SK-N-SH treated with all-trans-retinoic acid at 6 μM for 48 hours (cell line): ENCODE results near the gene BLM.

Experiments used
- ATAC-seq: fragments of 200-7000 bp; cut with Tn5 transposase; 3 replicates; pipeline ENCODE4 v1.9.1; 2020; ENCODE audit warnings: mild to moderate bottlenecking, moderate library complexity
- ARNTL ChIP-seq: fragments of 450-650 bp; formaldehyde crosslinking; IDR thresholded peaks from 2 replicates; pipeline ENCODE4 v1.5.0; 2020; ENCODE audit warnings: low read depth, mild to moderate bottlenecking, moderate library complexity, borderline replicate concordance
- BACH2 ChIP-seq: fragments of 250-450 bp; sonication (Bioruptor Pico); IDR thresholded peaks from 2 replicates; pipeline ENCODE4 v1.9.0; 2021; ENCODE audit warnings: mild to moderate bottlenecking, borderline replicate concordance
- CREB5 ChIP-seq: fragments of 250-450 bp; sonication (Bioruptor Pico); IDR thresholded peaks from 2 replicates; pipeline ENCODE4 v1.5.1; 2020; ENCODE audit warnings: low read depth, mild to moderate bottlenecking, moderate library complexity
- CSDC2 ChIP-seq: fragments of 250-450 bp; sonication (Bioruptor Pico); IDR thresholded peaks from 2 replicates; pipeline ENCODE4 v1.5.0; 2020; ENCODE audit warnings: mild to moderate bottlenecking, moderate library complexity
- CSRNP3 ChIP-seq: fragments of 250-450 bp; sonication (Bioruptor Pico); IDR thresholded peaks from 2 replicates; pipeline ENCODE4 v1.5.1; 2021; ENCODE audit warnings: mild to moderate bottlenecking, moderate library complexity
- ESRRG ChIP-seq: fragments of 250-450 bp; sonication (Bioruptor Pico); IDR thresholded peaks from 2 replicates; pipeline ENCODE4 v1.6.1; 2021; ENCODE audit warnings: mild to moderate bottlenecking
- GLIS3 ChIP-seq: fragments of 250-450 bp; sonication (Bioruptor Pico); IDR thresholded peaks from 2 replicates; pipeline ENCODE4 v1.5.0; 2020; ENCODE audit warnings: mild to moderate bottlenecking, moderate library complexity
- OSR1 ChIP-seq: fragments of 250-450 bp; sonication (Bioruptor Pico); IDR thresholded peaks from 2 replicates; pipeline ENCODE4 v1.8.0; 2022; ENCODE audit warnings: moderate library complexity, mild to moderate bottlenecking, inconsistent platforms
- PATZ1 ChIP-seq: fragments of 250-450 bp; sonication (Bioruptor Pico); IDR thresholded peaks from 2 replicates; pipeline ENCODE4 v1.8.0; 2020; ENCODE audit warnings: mild to moderate bottlenecking, moderate library complexity, borderline replicate concordance
- POU6F1 ChIP-seq: fragments of 250-450 bp; sonication (Bioruptor Pico); IDR thresholded peaks from 2 replicates; pipeline ENCODE4 v1.8.0; 2021; ENCODE audit warnings: low read depth, mild to moderate bottlenecking, moderate library complexity, borderline replicate concordance
- PPARA ChIP-seq: fragments of 250-450 bp; sonication (Bioruptor Pico); IDR thresholded peaks from 2 replicates; pipeline ENCODE4 v1.5.0; 2020; ENCODE audit warnings: mild to moderate bottlenecking, borderline replicate concordance
- RARB ChIP-seq: fragments of 250-450 bp; sonication (Bioruptor Pico); IDR thresholded peaks from 2 replicates; pipeline ENCODE4 v1.8.0; 2021; ENCODE audit warnings: mild to moderate bottlenecking, moderate library complexity
- SNAI2 ChIP-seq: fragments of 250-450 bp; sonication (Bioruptor Pico); IDR thresholded peaks from 2 replicates; pipeline ENCODE4 v1.5.0; 2020; ENCODE audit warnings: mild to moderate bottlenecking, moderate library complexity
- TCF4 ChIP-seq: fragments of 250-450 bp; sonication (Bioruptor Pico); IDR thresholded peaks from 2 replicates; pipeline ENCODE4 v1.8.0; 2021; ENCODE audit warnings: mild to moderate bottlenecking, moderate library complexity, borderline replicate concordance
- TOX ChIP-seq: fragments of 250-450 bp; sonication (Bioruptor Pico); IDR thresholded peaks from 2 replicates; pipeline ENCODE4 v1.8.0; 2021; ENCODE audit warnings: mild to moderate bottlenecking, moderate library complexity, borderline replicate concordance
- TSHZ2 ChIP-seq: fragments of 250-450 bp; sonication (Bioruptor Pico); IDR thresholded peaks from 2 replicates; pipeline ENCODE4 v1.5.0; 2020; ENCODE audit warnings: mild to moderate bottlenecking, moderate library complexity
- ZC3H10 ChIP-seq: fragments of 250-450 bp; sonication (Bioruptor Pico); IDR thresholded peaks from 2 replicates; pipeline ENCODE4 v1.5.1; 2021; ENCODE audit warnings: mild to moderate bottlenecking, moderate library complexity
- ZFP3 ChIP-seq: fragments of 250-450 bp; sonication (Bioruptor Pico); IDR thresholded peaks from 2 replicates; pipeline ENCODE4 v1.5.0; 2020; ENCODE audit warnings: mild to moderate bottlenecking, moderate library complexity
- ZFP30 ChIP-seq: fragments of 450-650 bp; formaldehyde crosslinking; IDR thresholded peaks from 2 replicates; pipeline ENCODE4 v1.5.0; 2022; ENCODE audit warnings: mild to moderate bottlenecking, moderate library complexity
- ZNF565 ChIP-seq: fragments of 450-650 bp; formaldehyde crosslinking; conservative IDR thresholded peaks from 2 replicates; pipeline ENCODE4 v1.5.0; 2020; ENCODE audit warnings: low read depth, mild to moderate bottlenecking, moderate library complexity
- ZNF70 ChIP-seq: fragments of 450-650 bp; formaldehyde crosslinking; IDR thresholded peaks from 2 replicates; pipeline ENCODE4 v1.5.0; 2020; ENCODE audit warnings: mild to moderate bottlenecking, moderate library complexity
- ZNF8 ChIP-seq: fragments of 450-650 bp; formaldehyde crosslinking; IDR thresholded peaks from 2 replicates; pipeline ENCODE4 v1.5.0; 2020; ENCODE audit warnings: mild to moderate bottlenecking, moderate library complexity

BLM gene

GRCh38 chr15:90799639-90800170, 82.6 kb downstream of the BLM start:
- no peak for TF ChIP-seq ESRRG (CRISPR knock-in tag)
- TF ChIP-seq TCF4 (CRISPR knock-in tag), result no peak
- TF ChIP-seq ZNF8 (CRISPR knock-in tag), result no peak
- TF ChIP-seq ZFP3 (CRISPR knock-in tag), result 0 out of 2 replicates have a peak, but pooled peaks have one; percentile 25
- TF ChIP-seq ZC3H10 (CRISPR knock-in tag), result no peak
- TF ChIP-seq ZNF565, result no peak
- no peak for TF ChIP-seq CREB5 (CRISPR knock-in tag)
- TF ChIP-seq SNAI2 (CRISPR knock-in tag), result no peak
- peak; percentile 69 for TF ChIP-seq ZNF70
- TF ChIP-seq PPARA, result no peak
- no peak for TF ChIP-seq OSR1 (CRISPR knock-in tag)
- no peak for ATAC-seq

GRCh38 chr15:90801803-90802202, 84.7 kb downstream of the BLM start:
- TF ChIP-seq CSDC2 (CRISPR knock-in tag) (no peak), BACH2 (no peak), ESRRG (CRISPR knock-in tag) (no peak), GLIS3 (CRISPR knock-in tag) (no peak), ZNF8 (CRISPR knock-in tag) (no peak), ZC3H10 (CRISPR knock-in tag) (no peak), TOX (no peak), ARNTL (CRISPR knock-in tag) (no peak)
- no peak for ATAC-seq

GRCh38 chr15:90807074-90807785, 90.1 kb downstream of the BLM start:
- ATAC-seq, result no peak
- TF ChIP-seq PPARA (no peak), ESRRG (CRISPR knock-in tag) (no peak), POU6F1 (CRISPR knock-in tag) (no peak), CSRNP3 (CRISPR knock-in tag) (no peak), TCF4 (CRISPR knock-in tag) (no peak), ZNF565 (no peak), CREB5 (CRISPR knock-in tag) (no peak), RARB (CRISPR knock-in tag) (no peak), ZNF8 (CRISPR knock-in tag) (no peak), OSR1 (CRISPR knock-in tag) (no peak), TOX (no peak), ZFP30 (CRISPR knock-in tag) (no peak), SNAI2 (CRISPR knock-in tag) (no peak), ARNTL (CRISPR knock-in tag) (no peak), TSHZ2 (CRISPR knock-in tag) (no peak), BACH2 (no peak), PATZ1 (CRISPR knock-in tag) (no peak), GLIS3 (CRISPR knock-in tag) (no peak), CSDC2 (CRISPR knock-in tag) (no peak), ZFP3 (CRISPR knock-in tag) (no peak)
